Measurements from ENCODE around the gene UBXN11.

DNA sequence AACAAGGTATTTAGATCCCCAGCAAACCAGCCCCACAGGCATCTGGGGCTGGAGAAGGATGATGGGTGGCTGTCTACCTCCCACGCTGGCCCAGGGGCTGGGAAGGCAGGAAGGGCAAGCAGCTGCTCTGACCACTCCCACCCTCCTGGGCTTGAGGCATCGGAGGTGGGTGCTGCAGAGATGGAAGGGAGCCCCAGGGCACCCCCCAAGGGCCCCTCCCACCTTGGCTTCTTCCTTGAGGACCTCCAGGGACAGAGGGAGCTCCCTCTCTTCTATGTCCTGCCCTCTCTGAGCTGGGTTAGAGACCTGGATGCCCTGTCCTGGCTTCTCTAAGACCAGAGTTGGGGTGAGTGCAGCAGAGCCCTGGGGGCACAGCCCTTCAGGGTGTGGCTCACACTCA lies 14.5 kb upstream of the UBXN11 start:
- TF ChIP-seq TAF1 (IDR thresholded peaks at IDR 0.05; ENCODE audit: borderline replicate concordance, insufficient read depth, low read length), result no peak
- TF ChIP-seq SIN3A (IDR thresholded peaks at IDR 0.05; ENCODE audit: borderline replicate concordance, insufficient read depth, low read length), result no peak
- TF ChIP-seq, protein P1, sequence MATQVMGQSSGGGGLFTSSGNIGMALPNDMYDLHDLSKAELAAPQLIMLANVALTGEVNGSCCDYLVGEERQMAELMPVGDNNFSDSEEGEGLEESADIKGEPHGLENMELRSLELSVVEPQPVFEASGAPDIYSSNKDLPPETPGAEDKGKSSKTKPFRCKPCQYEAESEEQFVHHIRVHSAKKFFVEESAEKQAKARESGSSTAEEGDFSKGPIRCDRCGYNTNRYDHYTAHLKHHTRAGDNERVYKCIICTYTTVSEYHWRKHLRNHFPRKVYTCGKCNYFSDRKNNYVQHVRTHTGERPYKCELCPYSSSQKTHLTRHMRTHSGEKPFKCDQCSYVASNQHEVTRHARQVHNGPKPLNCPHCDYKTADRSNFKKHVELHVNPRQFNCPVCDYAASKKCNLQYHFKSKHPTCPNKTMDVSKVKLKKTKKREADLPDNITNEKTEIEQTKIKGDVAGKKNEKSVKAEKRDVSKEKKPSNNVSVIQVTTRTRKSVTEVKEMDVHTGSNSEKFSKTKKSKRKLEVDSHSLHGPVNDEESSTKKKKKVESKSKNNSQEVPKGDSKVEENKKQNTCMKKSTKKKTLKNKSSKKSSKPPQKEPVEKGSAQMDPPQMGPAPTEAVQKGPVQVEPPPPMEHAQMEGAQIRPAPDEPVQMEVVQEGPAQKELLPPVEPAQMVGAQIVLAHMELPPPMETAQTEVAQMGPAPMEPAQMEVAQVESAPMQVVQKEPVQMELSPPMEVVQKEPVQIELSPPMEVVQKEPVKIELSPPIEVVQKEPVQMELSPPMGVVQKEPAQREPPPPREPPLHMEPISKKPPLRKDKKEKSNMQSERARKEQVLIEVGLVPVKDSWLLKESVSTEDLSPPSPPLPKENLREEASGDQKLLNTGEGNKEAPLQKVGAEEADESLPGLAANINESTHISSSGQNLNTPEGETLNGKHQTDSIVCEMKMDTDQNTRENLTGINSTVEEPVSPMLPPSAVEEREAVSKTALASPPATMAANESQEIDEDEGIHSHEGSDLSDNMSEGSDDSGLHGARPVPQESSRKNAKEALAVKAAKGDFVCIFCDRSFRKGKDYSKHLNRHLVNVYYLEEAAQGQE (IDR thresholded peaks at IDR 0.05; ENCODE audit: insufficient read depth in 1 of 2, low read depth in 2 of 2, low read length in 2 of 2), result no peak
- TF ChIP-seq POLR2AphosphoS5 (IDR thresholded peaks at IDR 0.05; ENCODE audit: low read depth, low read length), result no peak
- TF ChIP-seq FOXP2 (optimal IDR thresholded peaks at IDR 0.05; ENCODE audit: borderline replicate concordance, extremely low read depth, extremely low read length, insufficient read depth), result no peak

Measured in PFSK-1 (cell line).